Endodermal cell (in vitro differentiated cells): ENCODE results near the gene SSBP2. TPM values are rescaled to one million over a fixed set of nuclear protein-coding genes. Genes with fewer than 3 reads are reported as not detected.

ENCODE experiments used
- DNase-seq: peaks from one replicate; pipeline ENCODE4 v3.0.0-alpha.2; 2017
- H3K27ac ChIP-seq: 2 replicates; pipeline ENCODE4 v1.5.1; 2013; ENCODE audit warnings: mild to moderate bottlenecking, low read depth, low read length, moderate library complexity
- H3K27me3 ChIP-seq: 2 replicates; pipeline ENCODE4 v1.6.1; 2013; ENCODE audit warnings: mild to moderate bottlenecking, low read length, moderate library complexity; ENCODE audit not compliant: insufficient read depth, control insufficient read depth, poor library complexity, severe bottlenecking
- H3K36me3 ChIP-seq: 2 replicates; pipeline ENCODE4 v1.7.0; 2013; ENCODE audit warnings: mild to moderate bottlenecking, low read length, moderate library complexity; ENCODE audit not compliant: control insufficient read depth, insufficient read depth
- H3K4me1 ChIP-seq: one replicate; pipeline ENCODE4 v1.7.0; 2013; ENCODE audit warnings: low read length; ENCODE audit not compliant: control insufficient read depth, insufficient read depth
- H3K4me3 ChIP-seq: 2 replicates; pipeline ENCODE4 v1.5.1; 2013; ENCODE audit warnings: mild to moderate bottlenecking, low read length, moderate library complexity
- H3K9ac ChIP-seq: 2 replicates; pipeline ENCODE4 v1.6.1; 2013; ENCODE audit warnings: mild to moderate bottlenecking, low read length, moderate library complexity; ENCODE audit not compliant: poor library complexity, severe bottlenecking; ENCODE audit errors: extremely low read depth
- H3K9me3 ChIP-seq: 2 replicates; pipeline ENCODE4 v1.6.1; 2013; ENCODE audit warnings: mild to moderate bottlenecking, low read length, moderate library complexity; ENCODE audit not compliant: control insufficient read depth
- H3K27ac Mint-ChIP-seq: 2 replicates; pipeline ENCODE4 v1.8.0; 2020; ENCODE audit warnings: mixed read lengths
- H3K27me3 Mint-ChIP-seq: 2 replicates; pipeline ENCODE4 v1.8.0; 2021; ENCODE audit warnings: mild to moderate bottlenecking, mixed read lengths; ENCODE audit not compliant: insufficient read depth
- H3K36me3 Mint-ChIP-seq: 2 replicates; pipeline ENCODE4 v1.8.0; 2020; ENCODE audit warnings: low read depth, mixed read lengths
- H3K4me1 Mint-ChIP-seq: 2 replicates; pipeline ENCODE4 v1.8.0; 2020; ENCODE audit warnings: mixed read lengths
- H3K4me3 Mint-ChIP-seq: 2 replicates; pipeline ENCODE4 v1.8.0; 2020; ENCODE audit warnings: mild to moderate bottlenecking, moderate library complexity, mixed read lengths
- H3K9me3 Mint-ChIP-seq: 2 replicates; pipeline ENCODE4 v1.8.0; 2020; ENCODE audit warnings: mild to moderate bottlenecking, mixed read lengths
- WGBS, 2 experiments: methylation state at CpG; one replicate each; pipeline versions ENCODE4 v1.1.5 to v1.1.7; 2013; ENCODE audit warnings: missing lambda C conversion rate in 2 of 2, mixed read lengths in 1 of 2; ENCODE audit not compliant: insufficient coverage in 1 of 2, insufficient read length in 1 of 2; 5-methylcytosine and 5-hydroxymethylcytosine counted together
- total RNA-seq, 2 donors: library from RNA; stranded (reverse); fragmentation: NEBNext Ultra II Directional in 1 of 2; extraction: Animal tissue kit (Norgen Biotek cat#: 25700) in 1 of 2; gene quantifications; 2 replicates in 1 of 2; 3 replicates in 1 of 2; pipeline ENCODE4 v1.2.1, GENCODE V29; 2021
- TF ChIP-seq, protein P1 (sequence below): fragments of 200-600 bp; sonication (generic); conservative IDR thresholded peaks from 2 replicates; pipeline ENCODE4 v1.5.0; 2021; ENCODE audit warnings: antibody characterized with exemption, mild to moderate bottlenecking

SSBP2 gene
- total RNA-seq, 2 donors from 2014 or later, result 27.5 to 30.2 TPM

DNA sequence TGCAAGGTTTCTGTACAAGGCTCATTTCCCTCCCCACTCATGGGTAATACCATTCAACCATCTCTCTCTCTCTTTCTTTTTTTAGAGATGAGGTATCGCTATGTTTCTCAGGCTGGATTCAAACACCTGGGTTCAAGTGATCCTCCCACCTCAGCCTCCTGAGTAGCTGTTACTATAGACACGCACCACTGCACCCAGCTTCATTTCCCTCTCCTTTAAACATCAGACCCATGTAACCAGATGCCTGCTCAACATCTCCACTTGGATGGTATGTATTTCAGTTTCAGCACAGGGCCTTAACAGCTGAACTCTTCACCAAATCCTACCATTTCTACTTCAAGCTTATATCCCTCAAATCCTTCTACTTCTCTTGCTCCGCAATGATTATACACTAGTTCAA, 117.4 kb downstream of the SSBP2 start:
- Mint-ChIP-seq H3K27me3 (no peaks in the 10 kb centered on the region), H3K4me3 (no peak overlapping the region), H3K9me3 (no peaks in the 10 kb centered on the region), H3K4me1 (no peaks in the 10 kb centered on the region), H3K27ac (no peak overlapping the region), H3K36me3 (no peaks in the 10 kb centered on the region)
- no peaks in the 10 kb centered on the region for H3K9me3 ChIP-seq
- 91 to 92% methylated on average over 3 of the region's 3 CpGs for WGBS, 2 experiments
- H3K9ac ChIP-seq, result no peak overlapping the region
- H3K27ac ChIP-seq, result no peak overlapping the region
- no peaks in the 10 kb centered on the region for H3K27me3 ChIP-seq
- peaks cover 2% of the 10 kb centered on the region for H3K4me1 ChIP-seq
- TF ChIP-seq, protein P1, sequence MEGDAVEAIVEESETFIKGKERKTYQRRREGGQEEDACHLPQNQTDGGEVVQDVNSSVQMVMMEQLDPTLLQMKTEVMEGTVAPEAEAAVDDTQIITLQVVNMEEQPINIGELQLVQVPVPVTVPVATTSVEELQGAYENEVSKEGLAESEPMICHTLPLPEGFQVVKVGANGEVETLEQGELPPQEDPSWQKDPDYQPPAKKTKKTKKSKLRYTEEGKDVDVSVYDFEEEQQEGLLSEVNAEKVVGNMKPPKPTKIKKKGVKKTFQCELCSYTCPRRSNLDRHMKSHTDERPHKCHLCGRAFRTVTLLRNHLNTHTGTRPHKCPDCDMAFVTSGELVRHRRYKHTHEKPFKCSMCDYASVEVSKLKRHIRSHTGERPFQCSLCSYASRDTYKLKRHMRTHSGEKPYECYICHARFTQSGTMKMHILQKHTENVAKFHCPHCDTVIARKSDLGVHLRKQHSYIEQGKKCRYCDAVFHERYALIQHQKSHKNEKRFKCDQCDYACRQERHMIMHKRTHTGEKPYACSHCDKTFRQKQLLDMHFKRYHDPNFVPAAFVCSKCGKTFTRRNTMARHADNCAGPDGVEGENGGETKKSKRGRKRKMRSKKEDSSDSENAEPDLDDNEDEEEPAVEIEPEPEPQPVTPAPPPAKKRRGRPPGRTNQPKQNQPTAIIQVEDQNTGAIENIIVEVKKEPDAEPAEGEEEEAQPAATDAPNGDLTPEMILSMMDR, result no peak
- no peaks in the 10 kb centered on the region for H3K36me3 ChIP-seq
- H3K4me3 ChIP-seq, result no peak overlapping the region
- no peak for DNase-seq

DNA sequence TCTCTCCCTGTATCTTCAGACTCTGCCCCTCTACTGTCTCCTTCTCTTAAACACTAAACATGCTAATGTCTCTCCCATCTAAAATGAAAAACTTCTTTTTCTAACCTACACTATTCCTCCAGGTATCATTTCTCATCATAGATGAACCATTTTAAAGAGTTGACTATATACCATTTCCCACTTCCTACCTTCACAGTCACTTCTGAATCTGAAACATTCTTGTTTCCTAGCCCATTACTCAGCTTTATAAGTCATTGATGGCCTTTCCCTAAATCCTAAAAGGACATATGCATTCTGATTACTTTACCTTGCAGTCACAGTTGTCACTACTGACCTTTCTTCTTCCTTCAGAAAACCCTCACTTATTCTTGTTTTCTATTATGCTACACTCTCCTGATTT, 118.2 kb downstream of the SSBP2 start:
- TF ChIP-seq, protein P1, result no peak
- Mint-ChIP-seq H3K27me3 (no peaks in the 10 kb centered on the region), H3K27ac (no peak overlapping the region), H3K9me3 (no peaks in the 10 kb centered on the region), H3K4me3 (no peak overlapping the region), H3K4me1 (no peaks in the 10 kb centered on the region), H3K36me3 (no peaks in the 10 kb centered on the region)
- no peaks in the 10 kb centered on the region for H3K9me3 ChIP-seq
- peaks cover 2% of the 10 kb centered on the region for H3K4me1 ChIP-seq
- no peaks in the 10 kb centered on the region for H3K27me3 ChIP-seq
- no peaks in the 10 kb centered on the region for H3K36me3 ChIP-seq
- H3K27ac ChIP-seq, result no peak overlapping the region
- no peak overlapping the region for H3K4me3 ChIP-seq
- H3K9ac ChIP-seq, result no peak overlapping the region
- no peak for DNase-seq

DNA sequence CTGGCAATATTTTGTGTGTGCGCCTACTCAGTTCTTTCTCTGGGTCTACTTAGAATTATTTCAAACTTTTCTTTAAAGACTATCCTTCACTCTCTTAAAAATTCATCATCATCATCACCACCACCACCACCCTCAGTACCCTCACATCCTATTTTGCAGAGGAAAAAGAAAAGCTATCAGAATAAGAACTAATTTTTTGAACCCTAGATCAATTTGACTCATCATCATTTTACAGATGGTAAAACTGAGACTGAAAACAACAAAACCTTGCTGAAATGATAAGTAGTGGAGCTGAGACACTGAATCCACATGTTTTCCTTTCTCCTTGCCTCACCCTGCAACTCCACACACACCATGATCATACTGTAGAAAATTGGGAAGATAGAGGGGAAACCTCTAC, 119.3 kb downstream of the SSBP2 start:
- no peaks in the 10 kb centered on the region for H3K9me3 Mint-ChIP-seq
- no peak overlapping the region for H3K27ac ChIP-seq
- no peak for DNase-seq
- H3K36me3 ChIP-seq, result no peaks in the 10 kb centered on the region
- no CpG with 5 or more reads among the region's 1 CpG for WGBS, 2 experiments
- H3K9ac ChIP-seq, result no peak overlapping the region
- peaks cover 1% of the 10 kb centered on the region for H3K4me1 Mint-ChIP-seq
- H3K4me3 ChIP-seq, result no peak overlapping the region
- no peak overlapping the region for H3K4me3 Mint-ChIP-seq
- no peaks in the 10 kb centered on the region for H3K9me3 ChIP-seq
- no peaks in the 10 kb centered on the region for H3K36me3 Mint-ChIP-seq
- TF ChIP-seq, protein P1, result no peak
- no peaks in the 10 kb centered on the region for H3K27me3 ChIP-seq
- peaks cover 2% of the 10 kb centered on the region for H3K4me1 ChIP-seq
- H3K27me3 Mint-ChIP-seq, result no peaks in the 10 kb centered on the region
- H3K27ac Mint-ChIP-seq, result no peak overlapping the region
